ENCODE results near the gene LIPC.

DNA sequence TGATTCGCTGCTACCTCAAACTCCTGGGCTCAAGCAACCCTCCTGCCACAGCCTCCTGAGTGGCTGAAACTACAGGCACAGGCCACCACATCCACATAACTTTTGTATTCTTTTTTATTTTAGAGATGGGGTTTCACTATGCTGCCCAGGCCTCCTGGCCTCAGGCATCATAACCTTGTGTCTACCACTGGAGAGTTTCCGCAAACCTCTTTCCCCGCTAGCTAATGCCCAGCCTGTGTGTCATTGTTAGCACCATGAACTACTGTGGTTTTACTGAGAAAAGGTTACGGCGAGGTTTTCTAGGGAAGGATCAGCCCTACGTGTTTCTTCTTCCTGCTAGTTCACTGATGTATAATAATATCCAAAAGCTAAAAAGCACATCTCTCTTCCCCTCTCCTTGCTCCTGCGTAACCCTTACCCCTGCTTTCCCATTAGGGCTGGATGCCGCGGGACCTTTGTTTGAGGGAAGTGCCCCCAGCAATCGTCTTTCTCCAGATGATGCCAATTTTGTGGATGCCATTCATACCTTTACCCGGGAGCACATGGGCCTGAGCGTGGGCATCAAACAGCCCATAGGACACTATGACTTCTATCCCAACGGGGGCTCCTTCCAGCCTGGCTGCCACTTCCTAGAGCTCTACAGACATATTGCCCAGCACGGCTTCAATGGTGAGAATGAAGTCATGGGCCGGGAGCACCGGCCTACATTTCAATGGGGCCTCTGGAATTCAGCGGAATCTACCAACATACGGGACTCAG is 113.7 kb downstream of the LIPC start:
- TF ChIP-seq POLR2AphosphoS5 (IDR thresholded peaks at IDR 0.05; ENCODE audit: low read depth, low read length) (no peak), POLR2A (IDR thresholded peaks at IDR 0.05; ENCODE audit: low read depth, low read length) (no peak)

Data from GM12892 (cell line).